ENCODE data around the gene ESYT1.

Gene ESYT1

DNA sequence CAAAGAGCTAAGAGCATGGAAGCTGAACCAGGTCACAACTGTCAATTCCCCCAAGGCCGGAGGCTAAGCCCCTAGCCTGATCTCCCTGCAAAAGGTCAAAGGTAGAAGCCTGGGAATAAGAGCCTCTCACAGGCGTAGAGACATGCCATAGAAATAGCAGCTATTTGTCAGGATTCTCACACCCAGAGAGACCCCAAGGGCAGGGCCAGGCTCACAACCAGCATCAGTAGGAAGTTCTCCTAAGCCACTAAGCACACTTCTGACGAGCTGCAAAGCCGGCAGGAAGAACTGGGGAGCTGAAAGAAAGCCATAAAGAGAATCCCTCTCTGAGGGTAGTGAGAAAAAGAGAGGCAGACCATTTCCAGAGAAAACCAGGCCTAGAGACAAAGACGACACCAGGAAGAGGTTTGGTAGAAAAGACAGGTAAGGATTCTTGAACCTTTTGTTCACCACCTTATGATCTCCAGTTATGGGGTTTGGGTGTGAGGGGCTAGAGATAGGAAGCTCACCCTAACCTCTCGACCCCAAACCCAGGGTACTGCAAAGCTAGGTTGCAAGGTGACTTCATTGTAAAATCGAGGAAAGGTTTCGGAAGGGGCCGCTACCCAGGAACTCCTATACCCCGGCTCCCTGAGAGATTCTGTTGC, 60.2 kb downstream of the ESYT1 start:
- no peak for DNase-seq (ENCODE audit: low read depth in 1 of 2, low spot score in 1 of 2)

GRCh38 chr12:56188778-56189098, 60.7 kb downstream of the ESYT1 start:
- DNase-seq (ENCODE audit: low read depth in 1 of 2, low spot score in 1 of 2), result no peak

- DNase-seq (ENCODE audit: low read depth in 1 of 2, low spot score in 1 of 2), result peak; percentile 55 to 78
Measured at GRCh38 chr12:56189099-56189917, 61.2 kb downstream of the ESYT1 start, which contains the start of gene SMARCC2. TSS of gene SMARCC2 (minus strand) at chr12:56189483. CDS start at chr12:56189461, 22 bp downstream.

- DNase-seq (ENCODE audit: low read depth in 1 of 2, low spot score in 1 of 2), result peak; percentile 46 to 73
Measured at GRCh38 chr12:56189918-56190694, 62.0 kb downstream of the ESYT1 start.

GRCh38 chr12:56190695-56191155, 62.7 kb downstream of the ESYT1 start:
- DNase-seq (ENCODE audit: low read depth in 1 of 2, low spot score in 1 of 2), result no peak

DNA sequence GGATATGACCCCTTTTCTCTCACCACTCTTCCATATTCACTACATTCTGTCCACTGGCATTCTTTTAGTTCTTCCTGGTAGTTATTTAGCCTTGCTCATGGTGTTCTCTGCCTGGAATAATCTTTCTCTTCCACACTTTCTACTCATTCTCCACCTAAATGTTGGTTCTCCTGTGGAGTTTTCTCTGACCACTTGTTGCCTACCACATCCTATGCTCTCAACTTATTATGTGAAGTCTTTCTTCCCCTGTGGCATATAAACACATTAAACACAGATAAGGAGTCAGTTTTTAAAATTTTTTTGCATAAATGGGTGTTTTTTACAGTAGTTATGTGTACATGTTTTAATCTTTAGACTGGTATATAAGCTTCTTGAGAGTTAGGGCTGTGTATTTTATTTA, 64.5 kb downstream of the ESYT1 start:
- DNase-seq (ENCODE audit: low read depth in 1 of 2, low spot score in 1 of 2), result no peak

DNA sequence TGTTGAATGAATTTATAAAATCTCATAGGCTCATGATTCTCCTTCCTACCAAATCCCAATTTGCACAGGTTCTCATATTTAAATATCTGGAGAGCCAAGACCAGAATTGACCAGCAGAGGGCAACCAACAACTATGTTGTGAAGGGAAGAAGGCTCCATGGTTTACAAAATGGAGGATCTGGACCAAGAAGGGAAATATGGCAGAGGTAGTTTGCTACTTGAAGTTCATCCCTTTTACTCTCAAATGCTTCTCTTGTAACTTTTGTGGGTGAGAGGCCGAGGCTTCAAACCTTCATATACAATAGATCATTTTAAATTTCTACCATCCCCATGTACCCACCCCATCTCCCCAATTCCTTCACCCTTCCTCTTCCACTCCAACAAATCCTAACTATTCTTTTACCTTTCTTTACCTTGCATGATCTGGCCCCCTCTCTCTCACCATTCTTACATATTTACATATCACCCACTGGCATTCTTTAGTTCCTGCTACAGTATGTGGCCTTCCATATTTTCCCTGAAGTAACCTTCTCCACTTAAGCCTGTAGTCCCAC, 65.0 kb downstream of the ESYT1 start:
- peak in 1 of 2 donors; percentile 44 for DNase-seq (ENCODE audit: low read depth in 1 of 2, low spot score in 1 of 2)
